ENCODE measurements around the gene DLK1.

DNA sequence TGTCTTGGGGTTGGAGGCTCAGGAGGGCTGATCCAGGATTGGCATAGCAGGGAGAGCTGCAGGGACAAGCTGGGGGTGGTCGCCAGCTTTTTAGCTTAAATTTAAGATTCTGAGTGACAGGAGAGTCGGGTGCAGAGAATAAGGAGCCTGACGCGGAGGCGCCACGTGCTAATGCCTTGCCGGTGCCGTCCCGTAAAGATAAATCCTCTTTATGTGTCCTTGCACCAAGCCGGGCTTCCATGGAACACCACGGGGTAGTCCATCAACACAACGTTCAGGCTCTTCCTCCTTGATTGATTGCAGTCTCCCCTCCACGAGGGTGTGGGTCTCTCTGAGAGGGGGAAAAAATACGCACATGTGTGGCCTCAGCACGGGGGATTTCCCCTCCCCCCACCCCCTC lies 3.9 kb downstream of the DLK1 start:
- TF ChIP-seq, protein P1, sequence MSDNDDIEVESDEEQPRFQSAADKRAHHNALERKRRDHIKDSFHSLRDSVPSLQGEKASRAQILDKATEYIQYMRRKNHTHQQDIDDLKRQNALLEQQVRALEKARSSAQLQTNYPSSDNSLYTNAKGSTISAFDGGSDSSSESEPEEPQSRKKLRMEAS (CRISPR knock-in tag; IDR thresholded peaks at IDR 0.05), result no peak
- TF ChIP-seq FOXJ3 (CRISPR knock-in tag; IDR thresholded peaks at IDR 0.05; ENCODE audit: borderline replicate concordance) (no peak), CTCF (IDR thresholded peaks at IDR 0.05) (no peak), CREM (CRISPR knock-in tag; IDR thresholded peaks at IDR 0.05) (no peak), ESRRA (CRISPR knock-in tag; IDR thresholded peaks at IDR 0.05; ENCODE audit: borderline replicate concordance) (no peak)
